H1 (cell line): Measurements from ENCODE around the gene PPM1F. TPM values are rescaled to one million over a fixed set of nuclear protein-coding genes. Genes with fewer than 3 reads are reported as not detected.

Experiments used
- CTCF ChIA-PET: fragments of 300-600 bp; sonication (Branson Sonifier 250); formaldehyde crosslinking; loops from one replicate; lab custom pipeline; 2021; ENCODE audit not compliant: partially characterized antibody; lab: Charles Lee
- POLR2A ChIA-PET: fragments of 300-600 bp; sonication (Branson Sonifier 250); formaldehyde crosslinking; loops from one replicate; lab custom pipeline; 2021; ENCODE audit warnings: inconsistent platforms; ENCODE audit not compliant: partially characterized antibody; lab: Charles Lee
- DNase-seq, 2 experiments: peaks; one replicate each; pipeline versions ENCODE4 v3.0.0 to v3.0.0-alpha.2; 2010 to 2022; ENCODE audit warnings: low spot score in 2 of 2, low read depth in 1 of 2, mixed read lengths in 1 of 2
- FAIRE-seq: peaks from 2 replicates; lab custom pipeline; 2011; peaks lifted over from hg19 to GRCh38; lab: Jason Lieb, UNC
- H2AFZ ChIP-seq: 2 replicates; pipeline ENCODE4 v1.8.1; 2012; ENCODE audit warnings: low read length, inconsistent platforms
- H2AK5ac ChIP-seq: 2 replicates; pipeline ENCODE4 v1.6.1; 2013; ENCODE audit warnings: low read depth, low read length
- H2BK120ac ChIP-seq: replicated peaks from 2 replicates; pipeline ENCODE3; 2013; ENCODE audit warnings: low read depth, low read length, inconsistent platforms
- H2BK12ac ChIP-seq: 2 replicates; pipeline ENCODE4 v1.6.1; 2013; ENCODE audit warnings: low read depth, low read length
- H2BK15ac ChIP-seq: 2 replicates; pipeline ENCODE4 v1.6.1; 2013; ENCODE audit warnings: low read length
- H2BK20ac ChIP-seq: 2 replicates; pipeline ENCODE4 v1.6.1; 2013; ENCODE audit warnings: low read length
- H2BK5ac ChIP-seq: 2 replicates; pipeline ENCODE4 v1.6.1; 2013; ENCODE audit warnings: low read depth, low read length
- H3K14ac ChIP-seq: 2 replicates; pipeline ENCODE4 v1.6.1; 2013; ENCODE audit warnings: inconsistent platforms; ENCODE audit not compliant: insufficient read length
- H3K18ac ChIP-seq: 2 replicates; pipeline ENCODE4 v1.6.1; 2013; ENCODE audit warnings: low read length; ENCODE audit errors: extremely low read depth
- H3K23ac ChIP-seq: 2 replicates; pipeline ENCODE4 v1.6.1; 2013; ENCODE audit warnings: inconsistent platforms; ENCODE audit not compliant: insufficient read length
- H3K23me2 ChIP-seq: 2 replicates; pipeline ENCODE4 v1.6.1; 2013; ENCODE audit warnings: low read depth, low read length
- H3K27ac ChIP-seq: 2 replicates; pipeline ENCODE4 v1.6.1; 2011; ENCODE audit warnings: low read depth, low read length, inconsistent platforms
- H3K27me3 ChIP-seq, 4 experiments: replicated peaks in 1 of 4; 1 replicate in 1 of 4; 2 replicates in 3 of 4; pipeline versions ENCODE4 v1.6.1 to v1.8.1; 2011 to 2013; ENCODE audit warnings: low read length in 3 of 4, mild to moderate bottlenecking in 3 of 4, inconsistent platforms in 2 of 4, mixed read lengths in 2 of 4, moderate library complexity in 1 of 4; ENCODE audit not compliant: control insufficient read depth in 3 of 4, insufficient read depth in 3 of 4; ENCODE audit errors: extremely low read depth in 1 of 4
- H3K36me3 ChIP-seq, 4 experiments: 2 replicates each; pipeline versions ENCODE4 v1.6.1 to v1.8.1; 2011 to 2013; ENCODE audit warnings: mild to moderate bottlenecking in 4 of 4, low read length in 3 of 4, moderate library complexity in 2 of 4, control low read depth in 1 of 4, inconsistent platforms in 1 of 4; ENCODE audit not compliant: insufficient read depth in 4 of 4, control insufficient read depth in 2 of 4
- H3K4ac ChIP-seq: replicated peaks from 2 replicates; pipeline ENCODE3; 2013; ENCODE audit warnings: low read length, low read depth, mixed read lengths, inconsistent platforms; ENCODE audit not compliant: insufficient read length
- H3K4me1 ChIP-seq, 4 experiments: replicated peaks in 1 of 4; 1 replicate in 1 of 4; 2 replicates in 3 of 4; pipeline versions ENCODE4 v1.6.1 to v1.8.1; 2011 to 2013; ENCODE audit warnings: low read length in 3 of 4, inconsistent platforms in 2 of 4, mixed read lengths in 1 of 4; ENCODE audit not compliant: insufficient read depth in 4 of 4, control insufficient read depth in 3 of 4
- H3K4me2 ChIP-seq, 2 experiments: 2 replicates each; pipeline versions ENCODE4 v1.6.1 to v1.8.1; 2011 to 2013; ENCODE audit warnings: low read depth in 2 of 2, low read length in 2 of 2, control low read depth in 1 of 2, inconsistent platforms in 1 of 2, mild to moderate bottlenecking in 1 of 2; ENCODE audit not compliant: insufficient read depth in 1 of 2
- H3K4me3 ChIP-seq, 4 experiments: fragments of 200-600, 300-600 bp in 1 of 4; sonication (generic), shearing (Covaris generic), sonication (Bioruptor Twin) in 1 of 4; 2 replicates each; pipeline versions ENCODE4 v1.5.1 to v1.8.1; 2011 to 2016; ENCODE audit warnings: low read length in 4 of 4, low read depth in 3 of 4, control low read depth in 2 of 4, inconsistent platforms in 2 of 4, mild to moderate bottlenecking in 2 of 4, mixed read lengths in 1 of 4, moderate library complexity in 1 of 4; ENCODE audit not compliant: insufficient read depth in 2 of 4; ENCODE audit errors: extremely low read depth in 1 of 4
- H3K56ac ChIP-seq: replicated peaks from 2 replicates; pipeline ENCODE3; 2013; ENCODE audit warnings: low read depth, mild to moderate bottlenecking, mixed read lengths, low read length, inconsistent platforms; ENCODE audit not compliant: insufficient read length
- H3K79me1 ChIP-seq: 2 replicates; pipeline ENCODE4 v1.6.1; 2013; ENCODE audit warnings: low read depth, low read length, control low read depth
- H3K79me2 ChIP-seq, 2 experiments: 2 replicates each; pipeline versions ENCODE4 v1.6.1 to v1.8.1; 2012 to 2013; ENCODE audit warnings: low read length in 2 of 2, mild to moderate bottlenecking in 2 of 2, inconsistent platforms in 1 of 2; ENCODE audit not compliant: insufficient read depth in 2 of 2, control insufficient read depth in 1 of 2
- H3K9ac ChIP-seq, 4 experiments: replicated peaks in 1 of 4; 1 replicate in 1 of 4; 2 replicates in 3 of 4; pipeline versions ENCODE4 v1.6.1 to v1.8.1; 2011 to 2013; ENCODE audit warnings: low read depth in 3 of 4, low read length in 3 of 4, control low read depth in 2 of 4, mild to moderate bottlenecking in 2 of 4, moderate library complexity in 2 of 4, inconsistent platforms in 1 of 4; ENCODE audit errors: extremely low read depth in 1 of 4
- H3K9me3 ChIP-seq, 2 experiments: 2 replicates each; pipeline versions ENCODE4 v1.6.1 to v1.8.1; 2012 to 2013; ENCODE audit warnings: mild to moderate bottlenecking in 2 of 2, moderate library complexity in 2 of 2, control low read depth in 1 of 2, inconsistent platforms in 1 of 2, low read depth in 1 of 2, low read length in 1 of 2, mixed read lengths in 1 of 2; ENCODE audit not compliant: insufficient read depth in 2 of 2
- H4K20me1 ChIP-seq, 2 experiments: replicated peaks in 1 of 2; 2 replicates each; pipeline versions ENCODE3 to v1.8.1; 2011 to 2013; ENCODE audit warnings: inconsistent platforms in 2 of 2, low read length in 2 of 2, mild to moderate bottlenecking in 1 of 2; ENCODE audit not compliant: insufficient read depth in 2 of 2, control insufficient read depth in 1 of 2
- H4K5ac ChIP-seq: 2 replicates; pipeline ENCODE4 v1.6.1; 2013; ENCODE audit warnings: low read length, low read depth, mixed read lengths, inconsistent platforms; ENCODE audit not compliant: insufficient read length
- H4K8ac ChIP-seq: 2 replicates; pipeline ENCODE4 v1.8.0; 2013; ENCODE audit warnings: mild to moderate bottlenecking, moderate library complexity, low read length, inconsistent platforms; ENCODE audit not compliant: insufficient read depth; ENCODE audit errors: extremely low read depth
- H4K91ac ChIP-seq: replicated peaks from 2 replicates; pipeline ENCODE3; 2013; ENCODE audit warnings: low read length, mixed read lengths, inconsistent platforms; ENCODE audit not compliant: insufficient read length
- BRCA1 ChIP-seq: IDR thresholded peaks from 2 replicates; pipeline ENCODE4 v1.6.1; 2012; ENCODE audit warnings: low read depth, low read length, improper control_type of control experiment
- CREB1 ChIP-seq: IDR thresholded peaks from 2 replicates; pipeline ENCODE4 v1.6.1; 2012; ENCODE audit warnings: inconsistent platforms
- HDAC2 ChIP-seq, 2 experiments: fragments of 300-600 bp in 1 of 2; sonication (generic) in 1 of 2; IDR thresholded peaks; 2 replicates each; pipeline ENCODE4 v1.6.1; 2011 to 2012; ENCODE audit warnings: low read depth in 2 of 2, low read length in 2 of 2, mild to moderate bottlenecking in 2 of 2, moderate library complexity in 2 of 2, borderline replicate concordance in 1 of 2, inconsistent platforms in 1 of 2
- JUN ChIP-seq: IDR thresholded peaks from 2 replicates; pipeline ENCODE4 v1.6.1; 2011; ENCODE audit warnings: low read depth, mild to moderate bottlenecking, improper control_type of control experiment, low read length
- POLR2A ChIP-seq, 2 experiments: IDR thresholded peaks; 1 replicate in 1 of 2; 2 replicates in 1 of 2; pipeline ENCODE4 v1.6.1; 2011; ENCODE audit warnings: low read depth in 2 of 2, low read length in 2 of 2, mild to moderate bottlenecking in 2 of 2; ENCODE audit errors: control extremely low read depth in 1 of 2
- POU5F1 ChIP-seq: IDR thresholded peaks from 2 replicates; pipeline ENCODE4 v1.6.1; 2011; ENCODE audit warnings: low read depth, mild to moderate bottlenecking, low read length, moderate library complexity
- RFX5 ChIP-seq: IDR thresholded peaks from 2 replicates; pipeline ENCODE4 v1.6.1; 2011; ENCODE audit warnings: low read depth, low read length, improper control_type of control experiment, borderline replicate concordance
- RXRA ChIP-seq: IDR thresholded peaks from 2 replicates; pipeline ENCODE4 v1.6.1; 2011; ENCODE audit warnings: low read depth, mild to moderate bottlenecking, low read length, moderate library complexity; ENCODE audit not compliant: insufficient read depth
- SAP30 ChIP-seq: fragments of 300-600 bp; sonication (generic); IDR thresholded peaks from 2 replicates; pipeline ENCODE4 v1.7.1; 2012; ENCODE audit warnings: low read length, moderate library complexity, mild to moderate bottlenecking, inconsistent platforms; ENCODE audit not compliant: insufficient read depth, insufficient replicate concordance
- SP1 ChIP-seq: IDR thresholded peaks from 2 replicates; pipeline ENCODE4 v1.6.1; 2011; ENCODE audit warnings: low read depth, low read length
- TCF12 ChIP-seq: IDR thresholded peaks from 2 replicates; pipeline ENCODE4 v1.6.1; 2011; ENCODE audit warnings: low read depth, mild to moderate bottlenecking, low read length
- WGBS, 2 experiments: shearing (Covaris generic) in 1 of 2; methylation state at CpG; one replicate each; pipeline versions ENCODE4 v1.1.6 to v1.1.7; 2013 to 2015; ENCODE audit warnings: low lambda C conversion rate in 2 of 2, mixed read lengths in 2 of 2, inconsistent platforms in 1 of 2, low coverage in 1 of 2, missing lambda C conversion rate in 1 of 2; ENCODE audit not compliant: insufficient replicate concordance in 2 of 2, insufficient coverage in 1 of 2, insufficient read length in 1 of 2; ENCODE audit errors: extremely low coverage in 1 of 2, missing lambda C conversion rate in 1 of 2; 5-methylcytosine and 5-hydroxymethylcytosine counted together
- polyA plus RNA-seq, 7 experiments: library from polyadenylated mRNA; depleted of rRNA in 3 of 7; stranded (reverse) in 5 of 7; unstranded in 2 of 7; fragments of >200 nt in 5 of 7; fragments of 200-250 nt in 2 of 7; gene quantifications; 1 replicate in 5 of 7; 2 replicates in 1 of 7; 4 replicates in 1 of 7; pipeline versions ENCODE4 v1.2.1 to v1.2.3, GENCODE V29; 2011 to 2013; ENCODE audit warnings: missing spikeins in 2 of 7, mixed read lengths in 2 of 7
- total RNA-seq: library from RNA; stranded (reverse); fragmentation: NEBNext Ultra II Directional; extraction: Animal tissue kit (Norgen Biotek cat#: 25700); gene quantifications from 2 replicates; pipeline ENCODE4 v1.2.1, GENCODE V29; 2021

The PPM1F gene
- total and polyA plus RNA-seq, 2 of the 8 experiments (the other 6 are each of a cell fraction or from before 2014, with no cell fraction given): 12.4 to 22.8 TPM

GRCh38 chr22:21944871-21945270 lies 7.8 kb downstream of the PPM1F start:
- H2BK120ac ChIP-seq: no peak overlapping the region
- ChIA-PET CTCF (interaction anchor here (1.3 kb wide), 1 partner anchor 174 kb away, joined by 3 read pairs; no protein-coding TSS in a partner anchor), POLR2A (interaction anchor here (1.0 kb wide), 1 partner anchor 24 kb away, joined by 3 read pairs; no protein-coding TSS in a partner anchor)
- no peak overlapping the region for H3K27ac ChIP-seq
- H4K8ac ChIP-seq: no peak overlapping the region
- H3K79me1 ChIP-seq: no peaks in the 10 kb centered on the region; the same call in 1 of the 2 replicates
- no peak for FAIRE-seq
- peaks cover 0 to 11% (median 6%) of the 10 kb centered on the region in 4 experiments; a peak in 5 of 7 replicates for H3K4me1 ChIP-seq
- no peaks in the 10 kb centered on the region for H3K36me3 ChIP-seq
- no peak overlapping the region for H3K9ac ChIP-seq
- no peak for DNase-seq
- no peak overlapping the region for H3K14ac ChIP-seq
- H2BK12ac ChIP-seq: no peak overlapping the region
- H3K23me2 ChIP-seq: no peaks in the 10 kb centered on the region
- WGBS, 2 experiments: 90% methylated on average over 7 of the region's 7 CpGs; no CpG with 5 or more reads in 1 of the 2 experiments
- no peak overlapping the region for H2BK20ac ChIP-seq
- no peak overlapping the region for H3K56ac ChIP-seq
- no peak overlapping the region for H3K18ac ChIP-seq
- no peak overlapping the region for H3K4me2 ChIP-seq
- H2AFZ ChIP-seq: no peak overlapping the region
- no peak for TF ChIP-seq HDAC2 (IDR thresholded peaks at IDR 0.05; ENCODE audit: borderline replicate concordance in 1 of 2, low read depth in 2 of 2, low read length in 2 of 2)
- TF ChIP-seq RXRA: no peak
- TF ChIP-seq JUN: no peak
- TF ChIP-seq POLR2A (IDR thresholded peaks at IDR 0.05; ENCODE audit: control extremely low read depth in 1 of 2, low read depth in 2 of 2, low read length in 2 of 2): no peak
- TF ChIP-seq RFX5: no peak
- no peak for TF ChIP-seq TCF12
- TF ChIP-seq SAP30: no peak
- TF ChIP-seq POU5F1: no peak
- TF ChIP-seq CREB1: no peak
- TF ChIP-seq BRCA1: no peak
- no peak for TF ChIP-seq SP1
- no peak overlapping the region for H3K4ac ChIP-seq
- no peak overlapping the region for H3K4me3 ChIP-seq
- no peak overlapping the region for H2BK15ac ChIP-seq
- no peak overlapping the region for H2BK5ac ChIP-seq
- H4K5ac ChIP-seq: no peak overlapping the region
- H3K27me3 ChIP-seq: peaks cover 0 to 6% (median 0%) of the 10 kb centered on the region in 4 experiments; a peak in 2 of 7 replicates
- H2AK5ac ChIP-seq: no peak overlapping the region
- H4K91ac ChIP-seq: no peak overlapping the region
- no peaks in the 10 kb centered on the region for H3K79me2 ChIP-seq
- H3K23ac ChIP-seq: no peak overlapping the region
- peaks cover 2 to 8% of the 10 kb centered on the region in 2 experiments for H4K20me1 ChIP-seq
- H3K9me3 ChIP-seq: no peaks in the 10 kb centered on the region
